ENCODE measurements around the gene RAE1. TPM values are rescaled to one million over a fixed set of nuclear protein-coding genes. Genes with fewer than 3 reads are reported as not detected.

RAE1 gene
- total and polyA plus RNA-seq, 2 of the 8 experiments (the other 6 are each of a cell fraction or from before 2014, with no cell fraction given): 35.9 to 44.9 TPM

- Histone ChIP-seq H2BK5ac (ENCODE audit: low read depth, low read length) (no peak overlapping the region), H4K91ac (replicated peaks; ENCODE audit: insufficient read length, low read length) (no peak overlapping the region), H3K4ac (replicated peaks; ENCODE audit: insufficient read length, low read depth, low read length) (no peak overlapping the region), H2AFZ (ENCODE audit: low read length) (no peak overlapping the region), H3K9ac (replicated peaks in 1 of 4; ENCODE audit: extremely low read depth in 1 of 4, low read depth in 3 of 4, low read length in 3 of 4) (no peak overlapping the region), H2BK20ac (ENCODE audit: low read length) (no peak overlapping the region), H3K23ac (ENCODE audit: insufficient read length) (no peak overlapping the region), H4K8ac (ENCODE audit: extremely low read depth, insufficient read depth, low read length) (no peak overlapping the region), H3K79me2 (ENCODE audit: control insufficient read depth in 1 of 2, insufficient read depth in 2 of 2, low read length in 2 of 2) (no peaks in the 10 kb centered on the region), H2BK12ac (ENCODE audit: low read depth, low read length) (no peak overlapping the region), H3K27ac (ENCODE audit: low read depth, low read length) (no peak overlapping the region), H4K20me1 (replicated peaks in 1 of 2; ENCODE audit: control insufficient read depth in 1 of 2, insufficient read depth in 2 of 2, low read length in 2 of 2) (no peaks in the 10 kb centered on the region), H3K4me2 (ENCODE audit: insufficient read depth in 1 of 2, low read depth in 2 of 2, low read length in 2 of 2) (no peak overlapping the region), H3K79me1 (ENCODE audit: low read depth, low read length) (no peaks in the 10 kb centered on the region), H3K23me2 (ENCODE audit: low read depth, low read length) (no peaks in the 10 kb centered on the region), H3K27me3 (replicated peaks in 1 of 4; ENCODE audit: control insufficient read depth in 3 of 4, extremely low read depth in 1 of 4, insufficient read depth in 3 of 4, low read length in 3 of 4) (no peaks in the 10 kb centered on the region; a peak in 2 of 7 replicates), H3K14ac (ENCODE audit: insufficient read length) (no peak overlapping the region), H3K9me3 (ENCODE audit: insufficient read depth in 2 of 2, low read depth in 1 of 2, low read length in 1 of 2) (no peaks in the 10 kb centered on the region), H4K5ac (ENCODE audit: insufficient read length, low read depth, low read length) (no peak overlapping the region), H3K56ac (replicated peaks; ENCODE audit: insufficient read length, low read depth, low read length) (no peak overlapping the region), H2AK5ac (ENCODE audit: low read depth, low read length) (no peak overlapping the region), H3K4me3 (ENCODE audit: extremely low read depth in 1 of 4, insufficient read depth in 2 of 4, low read depth in 3 of 4, low read length in 4 of 4) (no peak overlapping the region), H2BK15ac (ENCODE audit: low read length) (no peak overlapping the region), H3K4me1 (replicated peaks in 1 of 4; ENCODE audit: control insufficient read depth in 3 of 4, insufficient read depth in 4 of 4, low read length in 3 of 4) (no peaks in the 10 kb centered on the region), H3K36me3 (ENCODE audit: control insufficient read depth in 2 of 4, insufficient read depth in 4 of 4, low read length in 3 of 4) (no peaks in the 10 kb centered on the region), H2BK120ac (replicated peaks; ENCODE audit: low read depth, low read length) (no peak overlapping the region), H3K18ac (ENCODE audit: extremely low read depth, low read length) (no peak overlapping the region)
- WGBS, 2 experiments (ENCODE audit: extremely low coverage in 1 of 2, insufficient coverage in 1 of 2, insufficient read length in 1 of 2, insufficient replicate concordance in 2 of 2, low coverage in 1 of 2, low lambda C conversion rate in 2 of 2, missing lambda C conversion rate in 1 of 2): 88% methylated on average over 5 of the region's 8 CpGs; no CpG with 5 or more reads in 1 of the 2 experiments
- ChIA-PET CTCF (ENCODE audit: partially characterized antibody) (no interaction called here), POLR2A (ENCODE audit: partially characterized antibody) (no interaction called here)
- no peak for TF ChIP-seq TBP (IDR thresholded peaks at IDR 0.05; ENCODE audit: low read depth, low read length)
- TF ChIP-seq CHD2 (IDR thresholded peaks at IDR 0.05; ENCODE audit: low read length): no peak
- TF ChIP-seq RAD21 (IDR thresholded peaks at IDR 0.05 in 1 of 2, conservative IDR thresholded peaks at IDR 0.05 in 1 of 2; ENCODE audit: low read depth in 2 of 2, low read length in 2 of 2): no peak
- TF ChIP-seq BACH1 (IDR thresholded peaks at IDR 0.05; ENCODE audit: low read length): no peak
- no peak for TF ChIP-seq TAF1 (IDR thresholded peaks at IDR 0.05; ENCODE audit: low read depth, low read length)
- TF ChIP-seq CHD1 (IDR thresholded peaks at IDR 0.05; ENCODE audit: low read depth, low read length): no peak
- TF ChIP-seq KDM4A (IDR thresholded peaks at IDR 0.05; ENCODE audit: low read depth, low read length, severe bottlenecking): no peak
- no peak for TF ChIP-seq SIN3A (conservative IDR thresholded peaks at IDR 0.05 in 1 of 2, IDR thresholded peaks at IDR 0.05 in 1 of 2; ENCODE audit: low read depth in 1 of 2, low read length in 2 of 2)
- TF ChIP-seq EZH2 (IDR thresholded peaks at IDR 0.05; ENCODE audit: low read depth, low read length, severe bottlenecking): no peak
- no peak for TF ChIP-seq SUZ12 (IDR thresholded peaks at IDR 0.05; ENCODE audit: low read length)
- TF ChIP-seq JUN (IDR thresholded peaks at IDR 0.05; ENCODE audit: low read depth, low read length): no peak
- no peak for FAIRE-seq
- no peak for DNase-seq (ENCODE audit: low read depth in 1 of 2, low spot score in 2 of 2)
Observed at GRCh38 chr20:57315976-57316480, 35.0 kb upstream of the RAE1 start.

All from H1 (cell line).